Body of pancreas (tissue), 4 donors: ENCODE results near the gene RNF213. TPM values are rescaled to one million over a fixed set of nuclear protein-coding genes. Genes with fewer than 3 reads are reported as not detected.

Experiments used
- ATAC-seq: fragments of 150-250 bp; one replicate; pipeline ENCODE4 v1.9.1; 2016
- DNase-seq, 4 donors: peaks; one replicate each; pipeline ENCODE4 v3.0.0-alpha.2; 2019
- H3K27ac ChIP-seq, 4 donors: fragments of 200-600 bp; sonication (generic); 1 replicate in 3 of 4; 2 replicates in 1 of 4; pipeline versions ENCODE4 v1.5.1 to v1.6.1; 2016 to 2019; ENCODE audit warnings: mild to moderate bottlenecking in 1 of 4, mixed read lengths in 1 of 4, moderate library complexity in 1 of 4
- H3K27me3 ChIP-seq, 2 donors: fragments of 200-600 bp; sonication (generic); one replicate each; pipeline ENCODE4 v1.6.0; 2016; ENCODE audit warnings: mild to moderate bottlenecking in 1 of 2
- H3K36me3 ChIP-seq, 2 donors: fragments of 200-600 bp; sonication (generic); replicated peaks in 1 of 2; 2 replicates each; pipeline ENCODE4 v1.5.1; 2016; ENCODE audit warnings: low read depth in 2 of 2; ENCODE audit not compliant: insufficient read depth in 1 of 2
- H3K4me1 ChIP-seq: fragments of 200-600 bp; sonication (generic); one replicate; pipeline ENCODE4 v1.6.0; 2016
- H3K4me3 ChIP-seq, 2 donors: fragments of 200-600 bp; sonication (generic); 1 replicate in 1 of 2; 2 replicates in 1 of 2; pipeline ENCODE4 v1.5.1; 2016 to 2019
- H3K9me3 ChIP-seq, 3 donors: fragments of 200-600 bp; sonication (generic); 1 replicate in 2 of 3; 2 replicates in 1 of 3; pipeline ENCODE4 v1.5.1; 2016
- POLR2A ChIP-seq, 3 donors: fragments of 450-650 bp; IDR thresholded peaks; one replicate each; pipeline ENCODE4 v1.6.1; 2016; ENCODE audit warnings: antibody characterized with exemption in 3 of 3, mild to moderate bottlenecking in 2 of 3
- WGBS, 2 donors: methylation state at CpG; one replicate each; pipeline ENCODE4 v1.1.5; 2017; 5-methylcytosine and 5-hydroxymethylcytosine counted together
- intact Hi-C: fragments of 100-400 bp; cut with DNase I; formaldehyde crosslinking; loops from one replicate; pipeline ENCODE4 v1.15.1; 2023
- total RNA-seq, 2 donors: library from RNA; depleted of rRNA; stranded (reverse); fragments of >200 nt; gene quantifications; one replicate each; pipeline ENCODE4 v1.1.0, GENCODE V29; 2016
- TF ChIP-seq, protein P1 (sequence below), 7 experiments: fragments of 450-650 bp in 4 of 7; fragments of 200-600 bp in 3 of 7; sonication (generic) in 3 of 7; IDR thresholded peaks; one replicate each; pipeline ENCODE4 v1.5.1; 2016 to 2019; ENCODE audit warnings: antibody characterized with exemption in 7 of 7

The RNF213 gene
- total RNA-seq, 2 donors from 2014 or later = 60.7 to 69.5 TPM

DNA sequence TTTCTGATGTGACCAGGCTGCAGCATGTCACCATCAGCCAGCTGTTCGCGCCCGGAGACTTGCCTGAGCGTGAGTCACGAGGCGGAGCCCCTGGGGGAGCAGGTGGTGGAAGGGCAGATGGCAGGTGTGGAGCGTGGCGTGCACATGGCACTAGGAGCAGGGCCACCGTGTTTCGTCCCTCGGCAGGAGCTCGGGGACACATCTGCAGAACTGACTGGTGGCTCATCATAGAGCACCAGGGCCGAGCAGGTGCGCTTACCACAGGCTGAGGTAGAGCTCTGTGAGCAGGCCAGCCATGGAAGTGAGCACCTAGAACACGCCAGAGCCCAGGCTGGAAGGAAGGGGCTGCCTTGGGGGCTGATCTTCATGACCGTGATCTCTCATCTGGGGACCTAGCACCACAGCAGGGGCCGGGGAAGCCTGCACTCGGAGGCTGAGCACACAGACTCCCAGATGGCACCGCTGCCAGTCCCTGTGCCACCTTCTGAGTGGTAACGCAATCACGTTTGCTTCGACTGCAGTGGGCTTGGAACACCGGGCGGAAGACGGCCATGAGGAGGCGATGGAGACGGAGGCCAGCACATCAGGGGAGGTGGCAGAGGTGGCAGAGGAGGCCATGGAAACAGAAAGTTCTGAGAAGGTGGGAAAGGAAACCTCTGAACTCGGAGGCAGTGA is 92.5 kb downstream of the RNF213 start:
- intact Hi-C loops = no loop called here
- H3K36me3 ChIP-seq = peaks cover 29 to 55% of the 10 kb centered on the region in 2 donors

DNA sequence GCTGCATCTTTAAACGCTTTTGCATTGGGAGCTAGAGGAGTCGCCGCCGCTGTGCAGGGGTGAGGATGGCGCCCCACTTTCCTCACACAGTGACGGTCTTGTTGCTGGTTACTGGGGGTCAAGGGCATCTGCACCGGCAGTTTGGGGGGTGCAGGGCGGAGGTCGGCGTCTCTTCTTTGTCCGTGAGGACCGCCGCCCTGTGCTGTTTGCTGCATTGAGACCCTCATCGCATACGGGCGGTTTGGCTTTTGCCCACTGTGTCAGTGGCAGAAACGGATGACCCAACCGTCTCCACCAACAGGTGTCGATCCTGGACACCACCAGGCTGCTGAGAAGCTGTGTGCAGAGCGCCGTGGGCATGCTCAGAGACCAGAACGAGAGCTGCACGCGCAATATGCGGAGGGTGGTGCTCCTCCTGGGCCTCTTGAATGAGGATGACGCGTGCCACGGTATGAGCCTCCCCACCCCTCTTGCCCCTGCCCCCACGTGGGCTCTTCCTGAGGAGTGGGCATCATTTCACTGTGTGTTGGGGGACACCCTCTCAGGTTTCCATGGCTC is 93.1 kb downstream of the RNF213 start:
- intact Hi-C loops = no loop called here
- H3K4me1 ChIP-seq = no peaks in the 10 kb centered on the region
- TF ChIP-seq, protein P1, sequence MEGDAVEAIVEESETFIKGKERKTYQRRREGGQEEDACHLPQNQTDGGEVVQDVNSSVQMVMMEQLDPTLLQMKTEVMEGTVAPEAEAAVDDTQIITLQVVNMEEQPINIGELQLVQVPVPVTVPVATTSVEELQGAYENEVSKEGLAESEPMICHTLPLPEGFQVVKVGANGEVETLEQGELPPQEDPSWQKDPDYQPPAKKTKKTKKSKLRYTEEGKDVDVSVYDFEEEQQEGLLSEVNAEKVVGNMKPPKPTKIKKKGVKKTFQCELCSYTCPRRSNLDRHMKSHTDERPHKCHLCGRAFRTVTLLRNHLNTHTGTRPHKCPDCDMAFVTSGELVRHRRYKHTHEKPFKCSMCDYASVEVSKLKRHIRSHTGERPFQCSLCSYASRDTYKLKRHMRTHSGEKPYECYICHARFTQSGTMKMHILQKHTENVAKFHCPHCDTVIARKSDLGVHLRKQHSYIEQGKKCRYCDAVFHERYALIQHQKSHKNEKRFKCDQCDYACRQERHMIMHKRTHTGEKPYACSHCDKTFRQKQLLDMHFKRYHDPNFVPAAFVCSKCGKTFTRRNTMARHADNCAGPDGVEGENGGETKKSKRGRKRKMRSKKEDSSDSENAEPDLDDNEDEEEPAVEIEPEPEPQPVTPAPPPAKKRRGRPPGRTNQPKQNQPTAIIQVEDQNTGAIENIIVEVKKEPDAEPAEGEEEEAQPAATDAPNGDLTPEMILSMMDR (IDR thresholded peaks at IDR 0.05) = no peak
- TF ChIP-seq POLR2A (IDR thresholded peaks at IDR 0.05) = no peak
- 92 to 95% methylated on average over 14 to 26 of the region's 29 CpGs for WGBS, 2 donors
- ATAC-seq (no peak), DNase-seq (no peak)
- no peaks in the 10 kb centered on the region for H3K9me3 ChIP-seq
- H3K36me3 ChIP-seq = peaks cover 24 to 52% of the 10 kb centered on the region in 2 donors
- no peak overlapping the region for H3K4me3 ChIP-seq
- H3K27me3 ChIP-seq = no peaks in the 10 kb centered on the region
- no peak overlapping the region for H3K27ac ChIP-seq

More for the DNA sequence above, 92.5 kb downstream of the RNF213 start:
- no peak overlapping the region for H3K27ac ChIP-seq
- no peak for TF ChIP-seq POLR2A (IDR thresholded peaks at IDR 0.05)
- TF ChIP-seq, protein P1 (IDR thresholded peaks at IDR 0.05) = no peak
- no peak overlapping the region for H3K4me3 ChIP-seq
- WGBS, 2 donors = 95 to 99% methylated on average over 15 to 28 of the region's 28 CpGs
- no peaks in the 10 kb centered on the region for H3K9me3 ChIP-seq
- no peaks in the 10 kb centered on the region for H3K4me1 ChIP-seq
- ATAC-seq (no peak), DNase-seq (no peak)
- H3K27me3 ChIP-seq = no peaks in the 10 kb centered on the region

DNA sequence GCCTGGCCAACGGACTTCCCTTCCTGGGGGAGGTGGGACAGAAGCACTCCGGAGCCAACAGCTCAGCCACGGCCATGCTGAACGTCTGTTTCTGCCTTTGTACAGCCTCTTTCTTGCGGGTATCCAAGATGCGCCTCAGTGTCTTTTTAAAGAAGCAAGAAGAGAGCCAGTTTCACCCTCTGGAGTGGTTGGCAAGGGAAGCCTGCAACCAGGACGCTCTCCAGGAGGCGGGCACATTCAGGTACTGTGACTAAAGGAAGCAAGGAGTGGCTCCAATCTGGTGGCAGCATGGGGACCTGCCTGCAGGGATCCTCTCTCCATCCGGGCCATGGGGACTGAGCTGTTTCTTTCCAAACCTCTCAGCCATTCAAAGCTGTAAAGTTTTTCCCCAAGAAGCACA is 93.7 kb downstream of the RNF213 start:
- no peaks in the 10 kb centered on the region for H3K9me3 ChIP-seq
- H3K36me3 ChIP-seq = peaks cover 24 to 52% of the 10 kb centered on the region in 2 donors
- no peaks in the 10 kb centered on the region for H3K4me1 ChIP-seq
- 87 to 97% methylated on average over 3 to 9 of the region's 9 CpGs for WGBS, 2 donors
- TF ChIP-seq, protein P1 (IDR thresholded peaks at IDR 0.05) = no peak
- TF ChIP-seq POLR2A (IDR thresholded peaks at IDR 0.05) = no peak
- DNase-seq (no peak), ATAC-seq (no peak)
- no peak overlapping the region for H3K4me3 ChIP-seq
- intact Hi-C loops = no loop called here
- H3K27me3 ChIP-seq = no peaks in the 10 kb centered on the region
- no peak overlapping the region for H3K27ac ChIP-seq

DNA sequence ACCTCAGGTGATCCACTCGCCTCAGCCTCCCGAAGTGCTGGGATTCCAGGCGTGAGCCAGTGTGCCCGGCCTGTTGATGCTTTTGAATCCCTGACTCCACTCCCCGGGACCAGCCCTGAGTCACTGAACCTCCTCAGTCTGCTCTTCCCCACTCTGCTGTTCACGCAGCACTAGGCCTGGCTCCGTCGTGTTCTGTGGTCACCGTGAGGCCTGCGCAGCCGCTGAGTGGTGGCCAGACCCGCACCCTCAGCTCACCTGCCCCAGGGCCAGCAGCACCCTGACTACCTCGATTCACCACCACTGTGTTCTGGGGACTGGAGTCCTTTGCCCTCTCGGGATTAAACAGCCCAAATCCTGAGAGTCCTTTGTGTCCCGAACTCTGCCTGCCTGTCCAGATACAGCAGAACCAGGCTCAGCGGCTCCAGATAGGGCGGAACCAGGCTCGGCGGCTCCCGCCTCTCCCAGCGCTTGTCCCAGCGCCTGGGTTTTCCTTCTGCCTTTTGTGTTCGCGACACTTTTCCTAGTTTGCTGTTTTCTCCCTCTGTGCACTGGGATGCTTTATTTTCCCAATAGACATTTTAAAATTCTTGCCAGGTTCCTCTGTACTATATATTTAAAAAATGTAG is 95.7 kb downstream of the RNF213 start:
- TF ChIP-seq, protein P1 (IDR thresholded peaks at IDR 0.05) = no peak
- TF ChIP-seq POLR2A (IDR thresholded peaks at IDR 0.05) = no peak
- 92 to 96% methylated on average over 20 to 24 of the region's 24 CpGs for WGBS, 2 donors

More for the DNA sequence above, 95.7 kb downstream of the RNF213 start:
- Histone ChIP-seq H3K4me1 (no peaks in the 10 kb centered on the region), H3K36me3 (peaks cover 24 to 50% of the 10 kb centered on the region in 2 donors), H3K27ac (no peak overlapping the region), H3K9me3 (no peaks in the 10 kb centered on the region), H3K4me3 (no peak overlapping the region), H3K27me3 (no peaks in the 10 kb centered on the region)
- no peak for ATAC-seq
- no peak for DNase-seq
- intact Hi-C loops = no loop called here
